ENCODE results near the gene PFKFB4. TPM values are rescaled to one million over a fixed set of nuclear protein-coding genes. Genes with fewer than 3 reads are reported as not detected.

Gene PFKFB4
- polyA plus RNA-seq, 4 donors = 3.7 to 6.1 (median 5.5) TPM

- DNase-seq (ENCODE audit: low read depth in 4 of 4, low spot score in 2 of 4) = no peak
Measured at GRCh38 chr3:48469046-48469915, 87.3 kb downstream of the PFKFB4 start.

DNA sequence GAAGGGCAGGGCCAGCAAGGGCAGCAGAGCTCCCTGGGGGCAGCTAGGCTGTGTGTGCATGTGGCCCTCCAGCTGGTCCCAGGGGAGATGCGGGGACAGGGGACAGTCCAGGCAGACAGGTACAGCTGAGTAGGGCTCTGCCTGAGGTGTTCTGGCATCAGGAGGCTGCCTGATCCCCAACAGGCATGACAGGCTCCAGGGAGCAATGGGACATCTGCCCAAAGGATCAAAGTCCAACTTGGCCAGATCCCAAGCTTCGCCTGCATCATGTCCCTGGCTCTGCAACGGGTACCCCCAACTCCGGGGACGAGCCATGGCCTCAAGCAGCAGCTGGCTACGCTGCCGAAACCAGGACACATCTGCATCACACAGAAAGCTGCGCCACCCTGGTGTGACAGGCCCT lies 88.3 kb downstream of the PFKFB4 start:
- DNase-seq (ENCODE audit: low read depth in 4 of 4, low spot score in 2 of 4) = no peak

Other genes starting within 250 kb of the PFKFB4 start
- under 1 TPM in 3 of 4 donors, not detected in 1; 0.31 to 0.68 (median 0.55) TPM for gene SPINK8, start 223.1 kb downstream of the PFKFB4 start, polyA plus RNA-seq (ENCODE audit: insufficient read length in 4 of 4)
- gene FBXW12, start 184.6 kb downstream of the PFKFB4 start, polyA plus RNA-seq (ENCODE audit: insufficient read length in 4 of 4) = under 1 TPM; 0.11 to 0.99 (median 0.50) TPM
- 100 to 1,000 TPM; 137 to 247 (median 190) TPM for gene PLXNB1, start 126.7 kb downstream of the PFKFB4 start, polyA plus RNA-seq (ENCODE audit: insufficient read length in 4 of 4)
- 10 to 100 TPM; 23.8 to 30.0 (median 27.2) TPM for gene CCDC51, start 116.7 kb downstream of the PFKFB4 start, polyA plus RNA-seq (ENCODE audit: insufficient read length in 4 of 4)
- 100 to 1,000 TPM; 279 to 369 (median 294) TPM for gene TMA7, start 116.5 kb downstream of the PFKFB4 start, polyA plus RNA-seq (ENCODE audit: insufficient read length in 4 of 4)
- gene ATRIP, start 110.1 kb downstream of the PFKFB4 start, polyA plus RNA-seq (ENCODE audit: insufficient read length in 4 of 4) = 10 to 100 TPM; 12.0 to 15.5 (median 13.8) TPM
- gene SHISA5, start 52.6 kb downstream of the PFKFB4 start, polyA plus RNA-seq (ENCODE audit: insufficient read length in 4 of 4) = 100 to 1,000 TPM; 101 to 132 (median 107) TPM
- under 1 TPM in 3 of 4 donors, not detected in 1; 0.40 to 0.65 (median 0.51) TPM for gene UCN2, start 7.0 kb upstream of the PFKFB4 start, polyA plus RNA-seq (ENCODE audit: insufficient read length in 4 of 4)
- gene COL7A1, start 38.5 kb upstream of the PFKFB4 start, polyA plus RNA-seq (ENCODE audit: insufficient read length in 4 of 4) = 10 to 100 TPM; 13.8 to 28.9 (median 18.5) TPM
- gene UQCRC1, start 52.8 kb upstream of the PFKFB4 start, polyA plus RNA-seq (ENCODE audit: insufficient read length in 4 of 4) = 100 to 1,000 TPM; 280 to 313 (median 289) TPM
- under 1 TPM in 1 of 4 donors, not detected in 3; 0.21 TPM for gene TMEM89, start 65.0 kb upstream of the PFKFB4 start, polyA plus RNA-seq (ENCODE audit: insufficient read length in 4 of 4)
- 10 to 100 TPM; 18.0 to 36.9 (median 27.4) TPM for gene SLC26A6, start 78.7 kb upstream of the PFKFB4 start, polyA plus RNA-seq (ENCODE audit: insufficient read length in 4 of 4)
- gene CELSR3, start 106.1 kb upstream of the PFKFB4 start, polyA plus RNA-seq (ENCODE audit: insufficient read length in 4 of 4) = 1 to 10 TPM in 2 of 4 donors, under 1 TPM in 2; 0.67 to 1.4 (median 1.1) TPM
- gene NCKIPSD, start 129.1 kb upstream of the PFKFB4 start, polyA plus RNA-seq (ENCODE audit: insufficient read length in 4 of 4) = 10 to 100 TPM; 14.3 to 24.0 (median 20.5) TPM
- gene IP6K2, start 160.4 kb upstream of the PFKFB4 start, polyA plus RNA-seq (ENCODE audit: insufficient read length in 4 of 4) = 100 to 1,000 TPM; 182 to 311 (median 218) TPM

All from left renal cortex interstitium (tissue), 4 donors.